KBM-7 (cell line): Measurements from ENCODE around the gene ATP9B.
A peak's percentile ranks its signal among the peaks of the same experiment; 100 is the strongest.

Experiments used
- DNase-seq: peaks from one replicate; pipeline ENCODE4 v3.0.0-alpha.2; 2015
- in situ Hi-C: fragments of 300-500 bp; cut with MboI; formaldehyde crosslinking; loops from 2 replicates; pipeline ENCODE4 v1.14.3; 2020; ENCODE audit warnings: low sequenced_read_pairs, low pct_unique_long_range_greater_than_20kb, mixed read lengths

ATP9B gene

GRCh38 chr18:79394534-79395307 is 325.5 kb downstream of the ATP9B start:
- no peak for DNase-seq
- in situ Hi-C loops = loop anchor here (25.0 kb wide), 1 partner anchor 243 kb away; no protein-coding TSS in a partner anchor

- in situ Hi-C loops = loop anchor here (25.0 kb wide), 1 partner anchor 242 kb away; no protein-coding TSS in a partner anchor
- DNase-seq = no peak
These were observed 326.1 kb downstream of the ATP9B start for GRCh38 chr18:79395308-79395640.

GRCh38 chr18:79395761-79396404 is 326.7 kb downstream of the ATP9B start, which contains the start of gene NFATC1:
Gene NFATC1, plus strand, starts transcription at chr18:79395930. Its CDS starts 295 bp downstream, at chr18:79396225.
- in situ Hi-C loops = loop anchor here (25.0 kb wide), 1 partner anchor 241 kb away; no protein-coding TSS in a partner anchor
- peak; percentile 49 for DNase-seq

GRCh38 chr18:79396431-79397246 is 327.4 kb downstream of the ATP9B start:
- in situ Hi-C loops = loop anchor here (25.0 kb wide), 1 partner anchor 241 kb away; no protein-coding TSS in a partner anchor
- DNase-seq = peak; percentile 45

DNA sequence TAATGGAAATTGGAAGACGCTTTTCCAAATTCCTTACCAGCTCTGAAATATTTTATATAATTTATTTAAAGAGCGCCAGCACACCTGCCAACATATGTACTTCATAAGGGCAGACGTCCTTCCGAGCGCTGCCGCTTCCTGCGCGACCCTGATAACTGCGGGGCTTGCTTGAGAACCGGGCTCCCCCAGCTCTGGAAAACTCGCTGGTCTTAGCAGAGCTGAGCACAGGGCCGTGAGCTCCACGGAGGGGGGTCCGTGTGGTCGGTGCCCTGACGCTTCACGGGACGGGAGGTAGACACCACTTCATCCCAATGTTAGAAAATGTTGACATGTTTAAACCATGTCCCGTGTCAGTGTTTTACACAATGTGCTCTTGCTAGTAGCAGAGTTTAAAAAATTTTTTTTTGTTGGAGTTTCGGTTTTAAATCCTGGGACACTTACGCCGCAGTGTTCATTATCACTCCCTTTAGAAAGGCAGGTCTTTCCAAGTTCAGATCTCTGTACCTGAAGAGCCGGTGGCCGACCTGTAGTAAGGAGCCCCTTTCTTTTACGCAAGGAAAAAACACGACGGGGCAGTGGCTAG is 328.1 kb downstream of the ATP9B start:
- in situ Hi-C loops = loop anchor here (25.0 kb wide), 1 partner anchor 240 kb away; no protein-coding TSS in a partner anchor
- DNase-seq = no peak

- no peak for DNase-seq
- in situ Hi-C loops = loop anchor here (25.0 kb wide), 1 partner anchor 239 kb away; no protein-coding TSS in a partner anchor
These were observed 328.9 kb downstream of the ATP9B start for GRCh38 chr18:79397830-79398761.

- in situ Hi-C loops = loop anchor here (10.0 to 25.0 kb wide), 2 partner anchors 115 to 238 kb away; no protein-coding TSS in a partner anchor
- DNase-seq = no peak
These were observed 330.3 kb downstream of the ATP9B start for GRCh38 chr18:79399275-79400081.

DNA sequence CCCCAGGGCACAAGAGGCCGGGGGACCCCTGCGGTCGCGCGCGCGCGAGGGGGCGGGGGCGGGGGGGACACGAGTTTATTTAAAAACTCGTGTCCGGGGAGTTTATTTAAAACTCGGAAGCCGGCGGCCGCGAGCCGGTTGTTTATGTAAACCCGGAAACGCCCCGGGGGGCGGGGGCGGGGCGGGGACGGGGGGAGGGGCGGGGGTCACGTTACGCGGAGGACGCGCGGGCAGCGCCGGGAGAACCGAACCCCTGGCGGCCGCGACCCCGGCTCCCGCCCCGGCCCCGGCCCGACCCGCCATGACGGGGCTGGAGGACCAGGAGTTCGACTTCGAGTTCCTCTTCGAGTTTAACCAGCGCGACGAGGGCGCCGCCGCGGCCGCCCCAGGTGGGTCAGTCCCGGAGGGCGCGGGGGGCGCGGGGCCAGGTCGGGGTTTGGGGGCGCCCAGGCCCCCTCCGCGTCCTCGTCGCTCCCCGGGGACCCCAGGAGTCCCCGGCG is 330.9 kb downstream of the ATP9B start:
- no peak for DNase-seq
- in situ Hi-C loops = loop anchor here (10.0 kb wide), 1 partner anchor 115 kb away; no protein-coding TSS in a partner anchor

- in situ Hi-C loops = loop anchor here (10.0 kb wide), 1 partner anchor 114 kb away; no protein-coding TSS in a partner anchor
- no peak for DNase-seq
These were observed 331.6 kb downstream of the ATP9B start for GRCh38 chr18:79400591-79401381.

DNA sequence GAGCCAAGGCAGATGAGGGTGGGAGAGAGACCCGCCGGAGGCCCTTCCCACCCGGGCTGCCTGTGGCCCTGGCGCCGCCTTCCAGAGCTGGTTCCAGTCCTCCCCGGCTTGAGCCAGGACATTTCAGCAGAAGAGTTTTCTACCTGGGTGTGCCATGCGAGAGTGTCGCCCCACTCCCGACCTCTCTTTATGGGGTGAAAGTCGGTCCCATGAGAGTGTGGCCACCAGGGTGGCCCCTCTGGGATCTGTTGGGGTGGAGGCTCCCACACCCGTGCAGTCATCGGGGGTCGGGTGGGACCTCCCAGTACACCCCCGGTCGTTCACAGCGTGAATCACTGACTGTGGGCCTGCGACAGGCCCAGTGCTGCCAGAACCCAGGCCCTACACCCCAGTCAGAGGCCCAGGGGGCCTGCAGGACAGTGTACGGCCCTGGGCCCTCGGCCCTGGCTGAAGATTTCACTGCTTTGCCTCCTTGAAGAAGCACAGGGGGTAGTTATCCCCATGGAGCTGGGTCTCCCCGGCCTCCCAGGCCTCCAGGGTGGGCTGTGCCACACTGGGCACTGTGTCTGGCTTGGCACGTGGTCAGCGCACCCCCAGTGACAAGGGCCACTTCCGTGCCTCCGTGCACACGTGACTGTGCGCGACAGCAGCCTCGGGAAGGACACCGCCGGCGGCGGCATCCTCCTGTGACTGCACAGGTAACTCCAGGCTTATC is 332.5 kb downstream of the ATP9B start:
- in situ Hi-C loops = loop anchor here (10.0 kb wide), 1 partner anchor 113 kb away; no protein-coding TSS in a partner anchor
- no peak for DNase-seq

DNA sequence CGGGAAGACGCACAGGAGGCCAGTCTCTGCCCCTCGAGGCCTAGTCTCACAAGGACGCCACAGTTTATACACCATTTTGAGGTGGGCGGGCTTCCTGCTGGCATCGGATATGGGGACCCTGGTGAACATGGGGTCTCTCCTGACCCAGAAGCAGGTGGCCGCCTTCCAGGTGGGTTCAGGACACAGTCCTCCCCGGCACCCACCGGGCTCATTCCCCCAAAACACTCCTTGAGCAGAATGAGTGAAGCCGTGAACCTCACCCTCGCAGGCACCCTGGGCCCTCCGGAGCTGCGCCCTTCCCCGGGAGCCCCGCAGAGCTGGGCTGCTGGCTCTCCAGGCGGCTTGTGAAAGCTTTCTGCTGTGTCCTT is 333.0 kb downstream of the ATP9B start:
- in situ Hi-C loops = loop anchor here (10.0 kb wide), 1 partner anchor 113 kb away; no protein-coding TSS in a partner anchor
- no peak for DNase-seq

DNA sequence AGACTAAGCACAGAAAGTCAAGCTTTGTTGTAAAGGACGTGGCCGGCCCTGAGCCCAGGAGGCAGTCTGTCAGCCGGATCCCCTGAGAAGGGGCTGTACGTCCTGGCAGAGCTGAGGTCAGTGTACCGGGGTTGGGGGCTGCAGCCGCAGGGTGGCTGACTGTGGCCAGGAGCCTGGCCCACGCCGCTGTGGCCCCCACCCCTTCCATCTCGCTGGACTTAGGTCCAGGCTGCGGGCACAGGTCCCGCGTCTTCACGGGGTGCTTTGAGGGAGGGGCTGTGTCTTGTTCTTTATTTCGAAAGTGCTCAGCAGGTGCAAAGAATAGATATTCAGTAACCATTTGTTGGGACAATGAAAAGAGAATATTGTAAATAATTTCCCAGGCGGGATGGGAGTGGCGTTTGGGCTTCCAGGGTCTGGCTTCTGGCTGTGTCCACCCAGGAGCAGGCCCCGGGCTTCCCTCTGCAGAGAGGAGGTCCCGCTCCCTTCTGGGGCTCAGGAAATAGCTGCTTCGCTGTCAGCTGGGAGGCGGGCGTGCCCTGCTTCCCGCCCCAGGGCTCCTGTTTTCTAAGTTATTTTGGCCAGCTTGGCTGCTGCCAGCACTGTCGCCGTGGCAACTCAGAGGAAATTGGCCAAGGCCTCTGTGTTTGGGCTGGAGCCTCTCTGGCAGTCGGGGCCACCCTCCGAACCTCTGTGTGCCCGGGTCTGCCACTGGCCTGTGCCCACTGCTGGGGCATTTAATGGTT is 334.0 kb downstream of the ATP9B start:
- in situ Hi-C loops = loop anchor here (10.0 kb wide), 1 partner anchor 112 kb away; no protein-coding TSS in a partner anchor
- DNase-seq = peak; percentile 62

DNA sequence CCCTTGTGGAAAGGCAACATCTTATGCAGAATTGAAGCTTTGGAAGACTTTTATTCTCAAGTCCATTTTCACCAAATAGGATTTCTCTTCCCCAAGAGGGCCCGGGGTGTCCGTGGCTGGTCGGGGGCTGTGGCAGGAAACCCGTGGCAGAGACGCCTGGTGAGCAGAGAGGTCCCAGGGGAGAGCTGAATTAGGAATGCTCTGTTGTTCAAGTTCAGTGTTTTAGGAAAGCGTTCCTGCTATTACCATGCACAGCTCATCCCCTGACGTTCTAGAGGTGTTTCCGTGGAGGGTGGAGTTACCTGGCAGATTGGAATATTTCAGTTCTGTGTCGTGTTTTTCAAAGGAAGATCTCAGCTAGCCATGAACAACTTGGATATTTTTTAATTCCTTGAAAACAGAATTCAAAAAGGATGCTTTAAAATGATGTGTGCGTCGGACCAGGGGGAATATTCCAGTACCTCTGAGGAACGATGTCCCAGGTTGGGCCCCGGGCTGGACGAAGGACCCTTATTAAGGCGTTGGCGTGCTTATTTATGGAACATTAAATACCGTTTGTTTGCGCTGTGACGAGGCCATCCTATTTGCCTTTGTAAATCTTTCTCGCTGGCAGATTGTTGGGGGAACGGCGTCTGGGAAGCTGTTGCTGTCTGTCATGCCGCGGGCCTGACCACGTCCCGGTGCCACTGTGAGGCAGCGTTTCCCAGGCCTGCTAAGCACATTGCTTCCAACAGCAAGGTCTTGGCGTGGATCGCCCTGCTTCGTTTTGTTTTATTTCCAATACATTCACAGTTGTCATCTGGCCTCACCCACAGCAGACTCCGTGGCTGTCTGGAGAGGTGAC is 334.8 kb downstream of the ATP9B start:
- in situ Hi-C loops = loop anchor here (10.0 kb wide), 1 partner anchor 111 kb away; no protein-coding TSS in a partner anchor
- DNase-seq = no peak

DNA sequence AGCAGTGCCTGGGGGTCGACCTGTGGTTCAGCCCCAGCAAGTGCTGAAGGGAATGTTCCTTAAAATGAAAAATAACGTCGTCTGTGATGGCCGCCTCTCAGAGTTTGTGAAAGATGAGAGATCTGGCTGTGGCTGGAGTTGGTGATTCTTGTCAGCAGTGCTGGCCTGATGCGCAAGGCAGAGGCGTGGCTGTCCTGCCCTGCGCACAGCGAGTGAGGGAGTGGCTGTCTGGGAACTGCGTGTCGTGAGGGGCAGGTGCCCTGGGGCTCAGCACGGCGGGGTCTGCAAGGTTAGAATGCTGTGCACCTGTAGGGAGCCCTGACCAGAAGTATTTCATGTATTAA is 335.3 kb downstream of the ATP9B start:
- DNase-seq = no peak
- in situ Hi-C loops = loop anchor here (10.0 kb wide), 1 partner anchor 110 kb away; no protein-coding TSS in a partner anchor
